ENCODE data around the gene DPY19L2. TPM values are rescaled to one million over a fixed set of nuclear protein-coding genes. Genes with fewer than 3 reads are reported as not detected.
"Not testable (repeated sequence)": the region's sequence is repeated elsewhere in the genome, so short reads cannot be mapped to it uniquely, and the experiment has no call there.

Gene DPY19L2
- total RNA-seq, 6 experiments from 2014 or later: 1.3 to 2.9 (median 2.0) TPM

DNA sequence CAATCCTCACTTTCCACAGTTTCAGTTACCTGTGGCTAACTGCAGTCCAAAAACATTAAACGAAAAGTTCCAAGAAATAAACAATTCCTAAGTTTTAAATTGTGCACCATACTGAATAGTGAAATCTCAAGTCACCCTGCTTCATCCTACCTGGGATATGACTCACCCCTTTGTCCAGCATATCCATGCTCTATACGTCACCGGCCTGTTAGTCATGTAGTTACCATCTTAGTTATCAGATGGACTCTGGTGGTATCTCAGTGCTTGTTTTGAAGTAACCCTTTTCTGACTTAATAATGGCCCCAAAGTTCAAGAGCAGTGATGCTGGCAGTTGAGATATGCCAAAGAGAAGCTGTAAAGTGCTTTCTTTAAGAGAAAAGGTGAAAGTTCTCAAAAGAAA lies 83.9 kb downstream of the DPY19L2 start:
- not testable (repeated sequence) for H3K9me3 Mint-ChIP-seq, H3K27ac Mint-ChIP-seq
- DNase-seq: peak; percentile 18

DNA sequence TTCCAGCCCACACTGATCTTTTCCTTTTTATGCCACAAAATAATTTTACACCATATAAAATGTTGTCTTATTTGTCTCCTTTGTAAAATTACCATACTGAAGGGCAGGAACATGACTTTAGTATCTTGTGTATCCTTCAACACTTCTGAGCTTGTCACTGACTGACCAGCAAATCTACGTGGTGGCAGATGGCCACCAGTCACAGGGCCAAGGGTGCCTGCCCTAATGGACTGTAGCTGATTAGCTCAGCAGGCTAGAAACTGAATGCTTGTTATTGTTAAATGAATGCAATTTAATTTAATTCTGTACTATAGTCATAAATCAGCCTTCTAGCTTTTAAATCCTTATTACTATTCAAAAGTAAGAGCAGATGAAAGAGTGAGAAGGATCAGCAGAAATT lies 85.0 kb downstream of the DPY19L2 start:
- H3K4me3 Mint-ChIP-seq; H3K27ac Mint-ChIP-seq; H3K36me3 Mint-ChIP-seq (ENCODE audit: low read depth); H3K27me3 Mint-ChIP-seq (ENCODE audit: insufficient read depth); DNase-seq; H3K9me3 Mint-ChIP-seq: not testable (repeated sequence)
- peaks cover 11% of the 10 kb centered on the region for H3K4me1 Mint-ChIP-seq (ENCODE audit: low read depth)

More for the DNA sequence above, 83.9 kb downstream of the DPY19L2 start:
- H3K27me3 Mint-ChIP-seq (ENCODE audit: insufficient read depth); H3K4me3 Mint-ChIP-seq; H3K36me3 Mint-ChIP-seq (ENCODE audit: low read depth): not testable (repeated sequence)
- H3K4me1 Mint-ChIP-seq (ENCODE audit: low read depth): peaks cover 11% of the 10 kb centered on the region

DNA sequence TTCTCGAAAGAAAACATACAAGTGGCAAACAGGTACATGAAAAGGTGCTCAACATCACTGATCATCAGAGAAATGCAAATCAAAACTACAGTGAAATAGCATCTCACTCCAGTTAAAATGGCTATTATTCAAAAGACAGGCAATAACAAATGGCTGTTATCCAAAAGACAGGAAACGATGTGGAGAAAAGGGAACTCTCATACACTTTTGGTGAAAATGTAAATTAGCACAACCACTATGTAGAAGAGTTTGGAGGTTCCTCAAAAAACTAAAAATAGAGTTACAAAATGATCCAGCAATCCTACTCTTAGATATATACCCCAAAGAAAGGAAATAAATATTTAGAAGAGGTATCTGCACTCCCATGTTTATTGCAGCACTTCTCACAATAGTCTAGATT lies 90.7 kb downstream of the DPY19L2 start:
- H3K27me3 Mint-ChIP-seq (ENCODE audit: insufficient read depth); H3K4me3 Mint-ChIP-seq; H3K4me1 Mint-ChIP-seq (ENCODE audit: low read depth); H3K27ac Mint-ChIP-seq; DNase-seq; H3K9me3 Mint-ChIP-seq; H3K36me3 Mint-ChIP-seq (ENCODE audit: low read depth): not testable (repeated sequence)

GRCh38 chr12:63572038-63572437 lies 96.3 kb downstream of the DPY19L2 start:
- peaks cover 10% of the 10 kb centered on the region; the same call in 1 of the 2 replicates for H3K36me3 Mint-ChIP-seq (ENCODE audit: low read depth)
- not testable (repeated sequence) for H3K27me3 Mint-ChIP-seq (ENCODE audit: insufficient read depth); H3K27ac Mint-ChIP-seq; H3K4me3 Mint-ChIP-seq; H3K4me1 Mint-ChIP-seq (ENCODE audit: low read depth); H3K9me3 Mint-ChIP-seq; DNase-seq

GRCh38 chr12:63558445-63558844 lies 109.8 kb downstream of the DPY19L2 start:
- H3K27ac Mint-ChIP-seq; H3K9me3 Mint-ChIP-seq; H3K27me3 Mint-ChIP-seq (ENCODE audit: insufficient read depth); H3K36me3 Mint-ChIP-seq (ENCODE audit: low read depth); H3K4me3 Mint-ChIP-seq; H3K4me1 Mint-ChIP-seq (ENCODE audit: low read depth); DNase-seq: not testable (repeated sequence)

- H3K4me1 Mint-ChIP-seq (ENCODE audit: low read depth); H3K9me3 Mint-ChIP-seq; H3K27me3 Mint-ChIP-seq (ENCODE audit: insufficient read depth); H3K36me3 Mint-ChIP-seq (ENCODE audit: low read depth); H3K4me3 Mint-ChIP-seq; DNase-seq; H3K27ac Mint-ChIP-seq: not testable (repeated sequence)
Measured at GRCh38 chr12:63551397-63551796, 116.9 kb downstream of the DPY19L2 start.

DNA sequence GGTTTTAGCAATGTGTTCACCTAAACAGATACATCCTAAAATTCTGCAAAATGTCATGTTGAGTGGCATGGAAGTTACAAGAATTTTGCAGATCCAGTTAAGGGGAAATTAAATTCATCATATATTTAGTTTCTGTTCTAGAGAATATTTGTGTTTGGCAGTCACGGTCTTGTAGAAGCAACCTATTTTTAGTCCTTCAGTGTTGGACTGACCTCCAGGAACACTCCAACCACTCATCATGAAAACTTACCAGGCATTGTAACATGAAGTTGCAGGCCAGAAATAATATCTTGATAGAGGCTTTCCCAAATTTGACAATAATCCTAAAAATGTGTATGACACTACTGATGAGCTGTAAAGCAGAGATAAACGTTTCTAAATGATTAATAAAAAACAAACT lies 119.3 kb downstream of the DPY19L2 start:
- H3K4me1 Mint-ChIP-seq (ENCODE audit: low read depth); H3K36me3 Mint-ChIP-seq (ENCODE audit: low read depth); H3K9me3 Mint-ChIP-seq; H3K4me3 Mint-ChIP-seq; DNase-seq; H3K27ac Mint-ChIP-seq; H3K27me3 Mint-ChIP-seq (ENCODE audit: insufficient read depth): not testable (repeated sequence)

DNA sequence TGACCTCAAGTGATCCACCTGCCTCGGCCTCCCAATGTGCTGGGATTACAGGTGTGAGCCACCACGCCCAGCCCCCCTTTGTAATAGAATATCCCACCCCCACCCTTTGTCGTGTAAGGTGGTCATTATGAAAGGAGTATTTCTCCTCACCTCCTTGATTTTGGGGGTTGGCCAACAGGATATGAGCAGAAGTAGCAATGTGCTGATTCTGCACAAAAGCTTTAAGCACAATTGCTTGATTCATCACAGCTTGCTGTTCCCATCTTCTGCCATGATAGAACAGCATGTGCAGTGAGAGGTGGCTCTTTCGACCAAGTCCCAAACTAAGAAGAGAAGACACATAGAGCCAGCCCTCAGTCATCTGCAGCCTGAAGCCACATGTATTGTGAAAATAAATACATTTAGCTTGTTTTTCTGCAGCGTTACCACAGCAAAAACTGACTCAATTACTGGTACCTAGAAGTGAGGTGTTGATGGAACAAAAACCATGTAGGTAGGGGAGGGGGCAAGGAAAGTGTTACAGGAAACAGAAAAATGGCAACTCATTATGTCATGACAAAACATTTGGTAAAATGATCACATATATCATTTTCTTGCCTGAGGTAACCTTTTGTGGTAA lies 122.9 kb downstream of the DPY19L2 start:
- H3K27me3 Mint-ChIP-seq (ENCODE audit: insufficient read depth); H3K27ac Mint-ChIP-seq; H3K4me3 Mint-ChIP-seq; DNase-seq; H3K36me3 Mint-ChIP-seq (ENCODE audit: low read depth); H3K4me1 Mint-ChIP-seq (ENCODE audit: low read depth); H3K9me3 Mint-ChIP-seq: not testable (repeated sequence)

- not testable (repeated sequence) for H3K9me3 Mint-ChIP-seq; H3K4me1 Mint-ChIP-seq (ENCODE audit: low read depth); H3K36me3 Mint-ChIP-seq (ENCODE audit: low read depth); H3K27me3 Mint-ChIP-seq (ENCODE audit: insufficient read depth); H3K4me3 Mint-ChIP-seq; H3K27ac Mint-ChIP-seq; DNase-seq
Measured at GRCh38 chr12:63538656-63539055, 129.6 kb downstream of the DPY19L2 start.

DNA sequence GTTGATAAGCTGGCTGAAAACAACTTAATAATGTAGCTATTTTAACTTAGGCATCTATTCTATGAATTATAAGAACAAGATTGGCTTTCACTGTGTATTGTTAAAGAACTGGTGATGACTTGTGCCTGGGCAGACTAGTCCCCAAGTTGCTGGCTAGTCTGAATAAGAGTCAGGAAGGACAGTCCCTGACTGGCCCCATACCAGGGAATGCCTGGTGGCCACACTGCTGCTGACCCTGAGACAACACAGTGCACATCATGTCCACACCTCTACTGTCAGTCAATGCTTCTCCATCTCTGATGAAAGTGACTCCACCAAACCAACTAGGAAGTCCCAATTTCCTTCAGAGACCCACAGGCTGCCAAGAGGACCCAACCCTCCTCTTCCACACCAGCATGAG lies 130.5 kb downstream of the DPY19L2 start:
- not testable (repeated sequence) for H3K27ac Mint-ChIP-seq; H3K4me1 Mint-ChIP-seq (ENCODE audit: low read depth); DNase-seq; H3K9me3 Mint-ChIP-seq; H3K27me3 Mint-ChIP-seq (ENCODE audit: insufficient read depth); H3K36me3 Mint-ChIP-seq (ENCODE audit: low read depth); H3K4me3 Mint-ChIP-seq

- not testable (repeated sequence) for H3K36me3 Mint-ChIP-seq (ENCODE audit: low read depth); H3K27ac Mint-ChIP-seq; H3K4me1 Mint-ChIP-seq (ENCODE audit: low read depth); DNase-seq; H3K4me3 Mint-ChIP-seq; H3K9me3 Mint-ChIP-seq; H3K27me3 Mint-ChIP-seq (ENCODE audit: insufficient read depth)
Measured at GRCh38 chr12:63529641-63530040, 138.7 kb downstream of the DPY19L2 start.

Data from HFFc6 (cell line).